Stomach (tissue), 4 donors: ENCODE results near the gene FSIP1.

ENCODE experiments used
- EP300 ChIP-seq: sonication (generic); formaldehyde crosslinking; IDR thresholded peaks from one replicate; pipeline ENCODE4 v1.6.1; 2017; ENCODE audit warnings: antibody characterized with exemption
- POLR2A ChIP-seq, 4 donors: fragments of 450-650 bp; IDR thresholded peaks; one replicate each; pipeline ENCODE4 v1.6.1; 2016; ENCODE audit warnings: antibody characterized with exemption in 4 of 4, control low read depth in 2 of 4, mild to moderate bottlenecking in 1 of 4, moderate library complexity in 1 of 4
- POLR2AphosphoS5 ChIP-seq, 3 donors: sonication (generic); formaldehyde crosslinking; IDR thresholded peaks; one replicate each; pipeline ENCODE4 v1.6.1; 2016; ENCODE audit warnings: antibody characterized with exemption in 3 of 3
- TF ChIP-seq, protein P1 (sequence below), 7 experiments: fragments of 450-650 bp in 4 of 7; fragments of 200-600 bp in 3 of 7; sonication (generic) in 3 of 7; IDR thresholded peaks; one replicate each; pipeline ENCODE4 v1.5.1; 2016 to 2019; ENCODE audit warnings: antibody characterized with exemption in 7 of 7, control low read depth in 2 of 7, mild to moderate bottlenecking in 1 of 7

DNA sequence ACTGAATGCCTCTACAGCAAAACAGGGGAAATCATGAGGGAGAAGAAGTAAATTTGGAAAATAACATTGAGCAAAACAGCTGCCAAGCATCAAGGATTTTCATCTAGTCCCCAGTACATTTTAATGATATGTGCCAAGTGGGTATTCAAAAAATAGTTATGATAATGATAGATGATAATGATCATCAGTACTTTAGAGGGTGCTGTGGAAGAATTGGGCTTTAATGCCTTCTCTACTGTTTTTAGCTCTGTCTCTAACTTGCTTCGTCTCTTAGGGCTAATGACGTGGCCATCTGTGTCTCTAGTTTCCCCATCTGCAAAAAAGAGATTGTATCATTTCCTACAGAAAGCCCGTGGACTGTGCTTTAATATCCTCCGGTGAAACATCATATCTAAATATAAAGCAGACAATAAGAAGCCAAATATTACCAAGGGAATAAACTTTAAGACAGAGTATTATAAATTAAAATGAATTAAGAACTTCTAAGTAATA is 10.2 kb upstream of the FSIP1 start:
- TF ChIP-seq POLR2AphosphoS5 (IDR thresholded peaks at IDR 0.05) (no peak), POLR2A (IDR thresholded peaks at IDR 0.05) (no peak), EP300 (no peak)
- TF ChIP-seq, protein P1, sequence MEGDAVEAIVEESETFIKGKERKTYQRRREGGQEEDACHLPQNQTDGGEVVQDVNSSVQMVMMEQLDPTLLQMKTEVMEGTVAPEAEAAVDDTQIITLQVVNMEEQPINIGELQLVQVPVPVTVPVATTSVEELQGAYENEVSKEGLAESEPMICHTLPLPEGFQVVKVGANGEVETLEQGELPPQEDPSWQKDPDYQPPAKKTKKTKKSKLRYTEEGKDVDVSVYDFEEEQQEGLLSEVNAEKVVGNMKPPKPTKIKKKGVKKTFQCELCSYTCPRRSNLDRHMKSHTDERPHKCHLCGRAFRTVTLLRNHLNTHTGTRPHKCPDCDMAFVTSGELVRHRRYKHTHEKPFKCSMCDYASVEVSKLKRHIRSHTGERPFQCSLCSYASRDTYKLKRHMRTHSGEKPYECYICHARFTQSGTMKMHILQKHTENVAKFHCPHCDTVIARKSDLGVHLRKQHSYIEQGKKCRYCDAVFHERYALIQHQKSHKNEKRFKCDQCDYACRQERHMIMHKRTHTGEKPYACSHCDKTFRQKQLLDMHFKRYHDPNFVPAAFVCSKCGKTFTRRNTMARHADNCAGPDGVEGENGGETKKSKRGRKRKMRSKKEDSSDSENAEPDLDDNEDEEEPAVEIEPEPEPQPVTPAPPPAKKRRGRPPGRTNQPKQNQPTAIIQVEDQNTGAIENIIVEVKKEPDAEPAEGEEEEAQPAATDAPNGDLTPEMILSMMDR (IDR thresholded peaks at IDR 0.05), result no peak
